ENCODE results near the gene F12.

The F12 gene

DNA sequence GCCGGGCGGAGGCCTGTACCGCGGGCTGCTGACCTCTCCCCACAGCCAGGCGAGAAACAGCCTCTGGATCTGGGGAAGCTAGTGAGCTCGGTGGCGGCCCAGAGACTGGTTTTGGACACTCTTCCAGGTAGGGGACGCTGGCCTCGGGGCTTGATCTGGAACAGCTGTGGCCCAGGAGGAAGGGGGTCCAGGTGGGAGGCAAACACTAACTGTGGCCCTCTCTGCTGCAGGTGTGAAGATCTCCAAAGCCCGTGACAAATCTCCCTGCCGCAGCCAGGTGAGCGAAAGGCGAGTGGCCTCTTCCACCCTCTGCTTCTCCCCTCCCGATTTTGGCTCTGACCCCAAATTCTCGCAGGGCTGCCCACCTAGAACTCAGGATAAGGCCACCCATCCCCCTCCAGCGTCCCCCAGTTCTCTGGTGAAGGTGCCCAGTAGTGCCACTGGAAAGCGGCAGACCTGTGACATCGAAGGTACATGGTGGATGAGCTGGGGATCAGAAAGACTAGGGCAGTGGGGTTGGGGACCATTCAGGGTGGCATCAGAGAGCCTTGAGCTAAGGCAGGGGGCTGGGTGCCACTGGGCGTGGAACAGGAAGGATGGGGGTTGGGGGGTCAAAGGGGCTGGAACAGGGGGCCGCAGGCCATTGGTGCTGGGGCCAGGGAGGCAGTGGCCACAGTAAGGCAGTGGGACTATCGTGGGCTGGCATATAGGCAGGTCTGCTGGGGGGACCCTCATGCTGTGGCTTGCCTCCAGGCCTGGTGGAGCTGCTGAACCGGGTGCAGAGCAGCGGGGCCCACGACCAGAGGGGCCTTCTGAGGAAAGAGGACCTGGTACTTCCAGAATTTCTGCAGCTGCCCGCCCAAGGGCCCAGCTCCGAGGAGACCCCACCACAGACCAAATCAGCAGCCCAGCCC, 38.0 kb downstream of the F12 start:
- Histone ChIP-seq H3K27me3 (ENCODE audit: insufficient read depth, low read length, poor library complexity) (no peaks in the 10 kb centered on the region), H3K36me3 (ENCODE audit: insufficient read depth, low read length) (no peaks in the 10 kb centered on the region), H3K9me3 (ENCODE audit: insufficient read depth, low read length, severe bottlenecking) (no peaks in the 10 kb centered on the region), H4K20me1 (ENCODE audit: insufficient read depth, low read length) (no peaks in the 10 kb centered on the region), H3K79me2 (ENCODE audit: insufficient read depth, low read length) (no peaks in the 10 kb centered on the region), H3K4me1 (ENCODE audit: insufficient read depth, low read length) (peaks cover 12% of the 10 kb centered on the region), H3K9ac (ENCODE audit: low read depth, low read length) (no peak overlapping the region), H3K4me3 (ENCODE audit: low read depth in 1 of 2, low read length in 2 of 2) (no peak overlapping the region), H3K4me2 (ENCODE audit: insufficient read depth, low read length) (no peak overlapping the region), H3K27ac (ENCODE audit: low read length) (no peak overlapping the region), H2AFZ (ENCODE audit: low read depth, low read length) (no peak overlapping the region)
- TF ChIP-seq EZH2 (IDR thresholded peaks at IDR 0.05; ENCODE audit: borderline replicate concordance, low read depth, low read length, severe bottlenecking) = no peak
- TF ChIP-seq CTCF (IDR thresholded peaks at IDR 0.05; ENCODE audit: borderline replicate concordance, extremely low read depth, low read length, poor library complexity, severe bottlenecking) = no peak
- no peak for ATAC-seq (ENCODE audit: insufficient read depth, low read depth)
- no peak for DNase-seq

- Histone ChIP-seq H3K79me2 (ENCODE audit: insufficient read depth, low read length) (no peaks in the 10 kb centered on the region), H3K4me1 (ENCODE audit: insufficient read depth, low read length) (peaks cover 12% of the 10 kb centered on the region), H3K9me3 (ENCODE audit: insufficient read depth, low read length, severe bottlenecking) (no peaks in the 10 kb centered on the region), H3K36me3 (ENCODE audit: insufficient read depth, low read length) (no peaks in the 10 kb centered on the region), H3K4me3 (ENCODE audit: low read depth in 1 of 2, low read length in 2 of 2) (no peak overlapping the region), H3K4me2 (ENCODE audit: insufficient read depth, low read length) (no peak overlapping the region), H2AFZ (ENCODE audit: low read depth, low read length) (no peak overlapping the region), H3K9ac (ENCODE audit: low read depth, low read length) (no peak overlapping the region), H3K27me3 (ENCODE audit: insufficient read depth, low read length, poor library complexity) (no peaks in the 10 kb centered on the region), H3K27ac (ENCODE audit: low read length) (no peak overlapping the region), H4K20me1 (ENCODE audit: insufficient read depth, low read length) (no peaks in the 10 kb centered on the region)
- ATAC-seq (ENCODE audit: insufficient read depth, low read depth) (no peak), DNase-seq (no peak)
- no peak for TF ChIP-seq EZH2 (IDR thresholded peaks at IDR 0.05; ENCODE audit: borderline replicate concordance, low read depth, low read length, severe bottlenecking)
- peak; percentile 30 for TF ChIP-seq CTCF (IDR thresholded peaks at IDR 0.05; ENCODE audit: borderline replicate concordance, extremely low read depth, low read length, poor library complexity, severe bottlenecking)
Observed at GRCh38 chr5:177370488-177371119, 38.8 kb downstream of the F12 start.

GRCh38 chr5:177369645-177370440, 39.5 kb downstream of the F12 start:
- no peaks in the 10 kb centered on the region for H3K27me3 ChIP-seq (ENCODE audit: insufficient read depth, low read length, poor library complexity)
- TF ChIP-seq EZH2 (IDR thresholded peaks at IDR 0.05; ENCODE audit: borderline replicate concordance, low read depth, low read length, severe bottlenecking) (no peak), CTCF (IDR thresholded peaks at IDR 0.05; ENCODE audit: borderline replicate concordance, extremely low read depth, low read length, poor library complexity, severe bottlenecking) (no peak)
- ATAC-seq (ENCODE audit: insufficient read depth, low read depth) = no peak
- no peak overlapping the region for H3K9ac ChIP-seq (ENCODE audit: low read depth, low read length)
- H3K4me3 ChIP-seq (ENCODE audit: low read depth in 1 of 2, low read length in 2 of 2) = no peak overlapping the region
- H4K20me1 ChIP-seq (ENCODE audit: insufficient read depth, low read length) = no peaks in the 10 kb centered on the region
- peaks cover 12% of the 10 kb centered on the region for H3K4me1 ChIP-seq (ENCODE audit: insufficient read depth, low read length)
- no peak overlapping the region for H3K4me2 ChIP-seq (ENCODE audit: insufficient read depth, low read length)
- no peaks in the 10 kb centered on the region for H3K36me3 ChIP-seq (ENCODE audit: insufficient read depth, low read length)
- H3K9me3 ChIP-seq (ENCODE audit: insufficient read depth, low read length, severe bottlenecking) = no peaks in the 10 kb centered on the region
- no peaks in the 10 kb centered on the region for H3K79me2 ChIP-seq (ENCODE audit: insufficient read depth, low read length)
- no peak overlapping the region for H2AFZ ChIP-seq (ENCODE audit: low read depth, low read length)
- no peak overlapping the region for H3K27ac ChIP-seq (ENCODE audit: low read length)
- no peak for DNase-seq
